ENCODE data around the gene FAM43B.

Gene FAM43B

GRCh38 chr1:20593756-20594155, 41.4 kb downstream of the FAM43B start:
- no peak for DNase-seq

DNA sequence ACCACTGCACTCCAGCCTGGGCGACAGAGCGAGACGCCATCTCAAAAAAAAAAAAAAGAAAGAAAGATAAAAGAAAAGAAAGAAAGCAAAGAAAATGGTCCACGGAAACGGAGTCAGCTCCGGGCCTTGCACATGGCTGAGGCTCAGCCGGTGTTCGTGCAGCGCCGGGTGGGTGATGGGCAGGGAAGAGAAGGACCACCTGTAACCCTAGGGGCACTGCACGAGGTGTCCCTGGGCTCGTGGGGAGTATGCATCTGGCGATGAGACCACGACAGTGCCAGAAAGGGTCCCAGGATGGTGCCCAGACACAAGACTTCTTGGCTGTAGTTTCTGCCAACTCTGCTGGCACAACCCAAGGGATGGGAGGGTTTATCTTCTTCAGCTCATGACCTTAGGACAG, 42.4 kb downstream of the FAM43B start:
- DNase-seq: no peak

DNA sequence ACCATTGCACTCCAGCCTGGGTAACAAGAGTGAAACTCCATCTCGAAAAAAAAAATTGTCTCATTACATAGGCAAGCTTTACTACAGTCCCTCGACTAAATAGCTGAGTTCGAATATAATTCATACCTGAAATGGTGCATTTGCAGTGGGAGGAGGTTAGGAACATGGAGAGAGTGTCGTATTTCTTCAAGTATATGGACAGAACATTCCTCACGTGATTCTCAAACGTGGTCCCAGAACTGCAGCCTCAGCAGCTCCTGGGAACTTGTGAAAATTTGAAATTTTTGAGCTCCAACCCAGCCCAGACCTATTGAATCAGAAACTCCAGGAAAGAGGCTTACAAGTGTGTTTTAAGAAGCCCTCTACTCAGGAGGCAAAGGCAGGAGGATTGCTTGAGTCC, 43.7 kb downstream of the FAM43B start:
- DNase-seq: no peak

GRCh38 chr1:20597650-20598049, 45.3 kb downstream of the FAM43B start:
- DNase-seq: peak; percentile 62 to 88 (median 82)

DNA sequence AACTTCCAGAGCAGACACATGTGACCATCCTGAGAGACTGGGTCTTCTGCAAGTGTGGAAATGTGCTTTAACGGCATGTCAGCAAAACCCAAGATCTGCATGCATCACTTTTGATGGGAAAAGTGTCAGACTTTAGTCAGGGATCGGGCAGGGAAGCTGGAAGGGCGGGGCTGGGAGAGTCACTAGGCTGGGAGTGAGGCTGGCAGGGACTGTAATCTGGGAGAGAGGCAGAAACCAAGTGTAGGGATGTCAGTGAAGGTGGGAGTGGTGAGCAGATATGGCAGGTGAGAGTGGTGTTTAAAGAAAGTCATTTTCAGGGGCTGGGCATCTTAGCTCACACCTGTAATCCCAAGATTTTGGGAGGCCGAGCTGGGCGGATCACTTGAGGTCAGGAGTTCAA, 47.8 kb downstream of the FAM43B start:
- DNase-seq: peak in 1 of 4 experiments; percentile 34

- no peak for DNase-seq
Measured at GRCh38 chr1:20601129-20601825, 48.9 kb downstream of the FAM43B start.

DNA sequence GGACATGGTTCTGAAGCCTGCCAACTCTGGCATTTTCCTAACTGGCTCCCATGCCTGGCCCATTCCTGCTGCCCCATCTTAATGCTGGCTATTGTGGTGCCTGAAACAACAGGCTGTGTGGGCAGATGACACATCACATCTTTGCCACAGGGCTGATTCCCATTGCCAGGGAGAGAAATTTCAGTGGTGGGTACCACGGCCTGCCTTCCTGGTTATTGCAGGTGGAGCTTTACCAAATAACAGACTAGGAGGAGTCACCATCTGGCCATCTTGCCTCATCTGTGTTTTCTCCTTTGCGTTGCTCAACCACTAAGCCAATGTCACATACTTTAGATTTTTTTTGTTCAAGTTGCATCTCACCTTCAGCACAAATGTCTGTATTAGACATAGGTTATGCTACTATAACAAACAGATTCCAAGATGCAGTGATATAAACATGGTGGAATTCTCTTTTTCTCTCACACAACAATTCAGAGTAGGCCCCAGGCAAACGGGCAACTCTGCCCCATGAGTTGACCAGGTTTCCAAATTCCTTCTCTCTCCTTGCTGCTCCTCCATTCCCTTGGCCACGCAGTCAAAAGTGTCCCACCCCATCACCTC, 50.6 kb downstream of the FAM43B start:
- peak in 1 of 4 experiments; percentile 20 for DNase-seq

DNA sequence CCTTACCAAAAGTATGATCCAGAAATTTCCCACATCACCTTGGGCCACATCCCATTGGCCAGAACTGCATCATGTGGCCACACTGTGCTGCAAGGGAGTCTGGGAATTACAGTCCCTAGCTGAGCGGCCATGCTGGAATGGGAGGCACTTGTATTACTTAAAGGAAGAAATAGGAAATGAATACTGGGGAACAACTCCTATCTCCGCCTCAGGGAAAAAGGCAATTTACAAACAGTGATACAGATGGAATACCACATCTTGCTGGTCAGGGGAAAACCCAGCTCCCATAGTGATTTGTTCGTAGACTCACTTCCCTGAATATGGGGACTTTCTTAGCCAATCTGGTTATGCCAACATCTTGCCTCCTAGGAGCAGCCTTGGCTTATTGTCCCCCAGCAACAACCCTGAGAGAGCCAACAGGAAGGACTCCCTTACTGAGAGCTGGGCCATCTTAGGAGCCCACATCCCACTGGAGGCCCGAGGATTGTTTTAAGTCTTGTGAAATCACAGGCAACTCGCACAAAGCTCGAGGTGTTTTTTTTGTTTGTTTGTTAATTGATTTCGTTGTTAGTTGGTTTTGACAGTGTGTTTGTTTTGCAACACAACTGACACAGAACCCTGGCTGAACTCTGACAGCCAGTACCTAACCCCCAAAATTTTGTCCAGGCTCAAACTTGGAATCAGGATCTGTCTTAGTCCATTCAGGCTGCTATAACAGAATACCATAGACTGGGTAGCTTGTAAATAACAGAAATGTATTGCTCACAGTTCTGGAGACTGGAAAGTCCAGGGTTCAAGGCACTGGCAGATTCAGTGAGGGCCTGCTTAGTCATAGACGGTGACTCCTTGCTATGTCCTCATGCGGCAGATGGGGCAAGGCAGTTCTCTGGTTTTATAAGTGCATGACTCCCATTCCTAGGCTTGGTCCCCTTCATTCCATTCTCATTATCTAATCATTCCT, 51.4 kb downstream of the FAM43B start:
- DNase-seq: peak in 3 of 4 experiments; percentile 57 to 59 (median 58)
